ENCODE results near the gene CRABP2.
A peak's percentile ranks its signal among the peaks of the same experiment; 100 is the strongest.

Gene CRABP2

DNA sequence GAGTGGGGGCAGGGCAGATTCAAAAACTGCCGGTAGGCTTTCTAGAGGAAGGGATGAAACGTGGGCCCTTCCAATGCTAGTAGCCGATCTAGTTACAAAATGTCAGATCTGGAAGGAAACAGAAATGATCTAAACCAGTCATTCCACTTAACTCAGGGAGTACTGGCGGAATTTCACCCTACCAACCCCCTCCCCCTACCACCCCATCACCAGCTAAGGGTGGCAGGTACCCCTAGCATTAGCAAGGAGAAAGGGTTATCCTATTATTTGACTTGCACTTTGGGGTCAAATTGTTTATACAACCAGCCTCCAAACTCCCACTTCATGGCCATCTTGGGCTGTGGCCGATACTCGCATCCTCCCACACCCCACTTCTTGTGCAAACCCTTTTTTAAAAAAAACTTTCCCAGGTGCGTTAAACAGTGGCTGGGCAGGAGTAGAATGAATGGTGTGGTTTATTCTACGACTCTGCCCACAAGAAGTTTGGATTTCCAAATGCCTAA, 36.1 kb upstream of the CRABP2 start:
- no peak for DNase-seq (ENCODE audit: low spot score)

GRCh38 chr1:156740741-156741480, 35.5 kb upstream of the CRABP2 start, which contains the start of gene MRPL24:
MRPL24 (minus strand) TSS chr1:156741088; CDS start chr1:156738704, 2,384 bp downstream.
- DNase-seq (ENCODE audit: low spot score): peak; percentile 100

DNA sequence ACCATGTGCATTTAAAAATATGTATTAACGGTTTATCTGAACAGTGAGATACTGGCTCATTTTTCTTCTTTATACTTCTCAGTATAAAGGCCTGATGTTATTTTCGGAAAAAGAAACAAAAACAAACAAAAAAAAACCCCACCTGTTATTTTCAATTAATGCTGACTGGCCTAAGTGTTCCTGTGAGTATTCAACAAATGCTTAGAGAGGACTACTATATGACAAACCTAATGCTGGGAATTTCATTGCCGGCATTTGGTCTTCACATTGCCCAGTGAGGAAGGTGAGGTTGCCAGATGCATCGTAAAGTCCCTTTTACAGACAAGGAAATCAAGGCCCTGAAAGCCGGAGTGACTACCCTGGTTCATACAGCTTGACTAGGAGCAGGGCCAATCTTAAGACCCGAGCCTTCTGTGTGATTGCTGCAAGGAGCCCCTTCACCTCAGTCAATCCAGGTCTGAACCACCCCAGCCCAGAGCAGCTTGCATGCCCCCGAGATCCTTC, 34.9 kb upstream of the CRABP2 start:
- DNase-seq (ENCODE audit: low spot score): no peak

DNA sequence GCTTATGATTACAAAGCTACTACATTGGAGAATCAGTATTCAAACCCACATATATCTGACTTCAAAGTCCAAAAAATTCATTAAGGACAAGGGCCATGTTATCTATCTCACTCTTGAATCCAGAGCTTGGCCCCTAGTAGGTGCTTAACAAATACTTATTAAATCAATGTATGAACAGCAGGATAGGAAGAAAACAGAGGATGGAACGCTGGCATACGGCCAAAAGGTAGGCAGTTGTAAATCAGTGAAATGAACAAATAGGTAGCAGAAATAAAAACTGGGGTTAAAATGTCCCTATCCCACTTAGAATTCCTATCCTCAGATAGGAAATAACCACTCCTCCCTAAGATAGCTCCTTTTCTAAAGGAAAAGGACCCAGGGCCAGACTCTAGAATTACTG, 33.5 kb upstream of the CRABP2 start:
- no peak for DNase-seq (ENCODE audit: low spot score)

DNA sequence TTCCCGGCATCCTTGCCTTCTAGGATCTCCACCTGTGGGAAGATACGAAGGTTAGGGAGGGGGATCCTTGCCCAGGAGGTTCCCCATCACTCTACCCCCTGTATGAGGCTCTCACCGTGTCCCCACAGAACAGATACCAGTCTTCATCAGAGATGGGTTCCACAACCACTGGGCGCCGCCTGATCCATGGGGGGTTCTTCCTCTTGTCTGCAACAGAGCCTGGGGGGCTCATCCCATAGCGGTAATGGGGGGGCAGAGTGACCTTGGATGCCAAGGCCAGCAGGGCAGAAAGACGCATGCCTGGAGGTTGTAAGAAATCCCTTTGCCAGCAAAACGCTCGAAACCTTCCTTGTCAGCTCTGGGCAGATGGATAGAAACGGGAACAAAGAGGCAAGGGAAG, 33.0 kb upstream of the CRABP2 start:
- no peak for DNase-seq (ENCODE audit: low spot score)

GRCh38 chr1:156733989-156734584, 28.7 kb upstream of the CRABP2 start:
- no peak for DNase-seq (ENCODE audit: low spot score)

DNA sequence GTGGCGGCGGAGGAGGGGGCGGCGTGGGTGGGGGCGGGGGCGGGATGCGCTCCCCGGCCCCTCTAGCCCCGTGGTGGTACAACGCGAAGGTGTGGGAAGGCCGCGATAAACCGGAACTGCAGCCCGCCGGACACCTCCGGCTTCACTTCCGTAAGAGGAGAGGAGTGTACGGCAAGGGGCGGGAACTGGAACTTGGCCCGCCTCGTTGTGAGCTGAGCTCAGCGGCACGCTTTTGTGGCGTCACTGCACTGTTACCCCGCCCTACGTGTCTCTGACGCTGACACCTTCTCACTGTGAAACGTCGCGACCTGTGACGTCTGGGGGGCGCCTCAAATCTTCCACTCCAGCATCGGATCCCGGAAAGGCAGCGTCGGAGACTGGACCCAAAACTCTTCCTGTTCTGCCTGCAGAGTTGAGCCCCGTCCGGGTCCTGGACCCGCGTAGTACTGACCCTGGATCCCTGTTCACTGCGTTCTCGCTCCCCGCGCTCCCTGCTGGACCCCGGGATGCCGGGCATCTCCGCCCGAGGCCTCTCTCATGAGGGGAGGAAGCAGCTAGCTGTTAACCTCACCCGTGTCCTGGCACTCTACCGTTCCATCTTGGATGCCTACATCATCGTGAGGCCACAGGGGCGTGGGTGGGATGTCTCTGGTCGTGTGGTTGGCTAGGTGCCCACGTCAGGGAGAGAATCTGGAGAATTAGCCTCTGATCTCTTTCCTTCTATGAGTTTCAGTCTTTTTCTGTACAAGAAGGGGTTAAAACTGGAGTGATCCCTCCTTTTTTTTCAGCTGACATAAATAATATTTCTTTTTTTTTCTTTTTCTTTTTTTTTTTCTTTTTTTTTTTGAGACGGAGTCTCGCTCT, 23.4 kb upstream of the CRABP2 start, which contains the start of gene ISG20L2:
Gene ISG20L2 (minus strand): TSS at position 168 of the 864 bp plus-strand sequence. CDS start 1,114 bp downstream, outside the sequence.
- DNase-seq (ENCODE audit: low spot score): peak; percentile 93

DNA sequence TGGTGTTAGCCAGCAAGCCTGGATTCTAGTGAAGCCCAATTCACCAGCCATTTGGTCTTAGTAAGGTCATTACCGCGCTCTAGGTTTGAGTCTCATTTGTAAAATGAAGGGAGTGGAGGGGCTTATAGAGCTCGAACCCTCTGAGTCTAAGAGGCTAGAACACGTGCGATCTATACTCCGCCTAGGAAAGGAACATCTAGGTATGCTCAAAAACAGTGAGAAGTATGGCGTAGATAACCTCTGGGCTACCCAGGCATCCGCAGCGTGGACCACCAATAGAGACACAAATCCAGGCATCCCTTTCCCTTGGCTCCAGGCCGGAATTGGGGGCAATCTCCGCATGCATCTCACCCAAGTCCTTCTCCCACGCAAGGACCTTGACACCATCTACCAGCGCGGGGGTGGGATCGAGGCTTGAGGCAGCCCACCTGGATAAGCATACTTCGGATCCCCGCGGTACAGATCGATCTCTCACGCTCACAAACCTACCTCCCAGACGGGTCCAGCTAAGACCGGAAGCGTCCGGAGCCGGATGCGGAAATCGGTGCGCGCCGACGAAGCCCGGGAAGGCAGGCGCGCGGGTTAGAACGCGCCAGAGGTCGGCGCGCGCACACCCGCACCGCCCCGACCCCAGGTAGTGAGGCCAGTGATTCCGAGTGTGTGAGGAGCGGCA, 22.7 kb upstream of the CRABP2 start, which contains the start of gene METTL25B:
Gene METTL25B (plus strand): TSS at position 544 of the 673 bp plus-strand sequence. CDS start 636 bp downstream, outside the sequence.
- peak; percentile 75 for DNase-seq (ENCODE audit: low spot score)

DNA sequence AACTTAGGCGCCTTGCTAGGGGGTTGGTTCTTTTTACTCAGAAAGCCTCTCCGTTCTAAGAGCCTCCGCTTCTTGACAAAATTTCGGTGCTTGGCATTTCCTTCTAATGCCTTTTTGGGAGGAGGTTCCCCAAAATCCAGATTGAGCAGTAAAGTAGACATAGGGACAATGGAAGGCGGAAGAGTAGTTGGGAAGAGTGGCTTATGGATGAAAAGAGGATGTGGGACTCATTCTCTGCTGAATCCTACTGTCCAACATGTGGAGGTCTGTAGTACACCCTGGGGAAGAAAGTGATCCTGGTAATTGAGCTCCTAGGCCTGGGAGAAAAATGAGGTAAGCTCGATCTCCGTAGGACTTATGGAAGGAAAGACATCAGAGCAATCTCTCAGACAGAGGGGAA, 22.1 kb upstream of the CRABP2 start:
- no peak for DNase-seq (ENCODE audit: low spot score)

DNA sequence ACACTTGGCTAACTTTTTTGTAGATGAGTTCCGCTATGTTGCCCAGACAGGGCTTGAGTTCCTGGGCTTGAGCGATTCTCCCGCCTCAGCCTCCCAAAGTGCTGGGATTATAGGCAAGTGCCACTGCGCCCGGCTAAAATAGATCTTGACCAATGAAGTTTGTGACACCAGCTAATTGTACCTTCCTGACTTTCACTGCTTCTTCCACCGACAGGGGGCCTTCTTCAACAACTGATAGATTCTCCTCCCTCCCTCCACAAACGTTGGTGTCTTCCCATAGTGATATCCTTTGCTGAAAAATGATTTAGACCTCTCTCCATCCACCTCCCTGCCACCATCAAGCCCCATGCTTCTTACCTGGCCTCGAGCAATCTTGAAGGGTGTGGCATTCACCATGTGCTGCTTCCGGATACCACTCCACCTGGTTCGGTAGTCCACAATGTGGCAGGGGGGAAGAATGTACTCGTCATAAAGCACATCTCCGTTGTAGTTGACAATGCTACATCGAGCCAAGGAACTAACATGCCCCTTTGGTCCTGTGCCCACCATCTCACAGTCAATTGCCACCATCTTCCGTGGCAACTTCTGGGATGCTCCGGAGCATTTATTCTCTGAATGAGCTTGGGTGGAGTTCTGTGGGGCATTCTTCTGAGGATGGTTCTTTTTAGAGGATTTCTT, 21.3 kb upstream of the CRABP2 start:
- peak; percentile 65 for DNase-seq (ENCODE audit: low spot score)

DNA sequence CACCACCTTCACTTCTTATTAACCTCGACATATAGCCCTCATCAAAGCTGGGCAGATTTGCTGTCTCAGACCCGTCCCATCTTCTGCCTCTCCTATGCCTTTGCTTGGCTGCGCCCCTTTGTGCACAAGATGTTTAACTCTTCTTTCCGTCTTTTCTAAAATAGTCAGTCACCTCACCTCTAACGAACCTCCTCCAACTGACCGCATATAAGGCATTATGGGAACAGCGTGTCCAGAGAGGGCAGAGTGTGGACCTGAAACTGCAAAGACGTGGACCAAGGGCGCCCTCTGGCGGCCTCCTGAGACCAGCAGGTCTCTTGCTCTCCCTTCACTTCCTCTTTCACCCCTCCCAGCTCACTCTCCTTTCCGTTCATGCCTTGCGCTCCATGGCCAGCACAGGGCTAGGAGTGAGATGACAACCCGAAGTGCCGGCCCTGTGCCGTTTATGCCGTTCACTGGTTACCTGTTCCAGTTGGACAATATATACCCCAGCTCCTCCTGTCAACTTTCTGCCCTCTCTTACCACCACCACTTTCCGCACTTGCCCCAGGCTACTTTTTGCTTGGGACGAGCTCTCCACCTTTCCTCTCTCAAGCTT, 20.4 kb upstream of the CRABP2 start:
- DNase-seq (ENCODE audit: low spot score): peak; percentile 88

DNA sequence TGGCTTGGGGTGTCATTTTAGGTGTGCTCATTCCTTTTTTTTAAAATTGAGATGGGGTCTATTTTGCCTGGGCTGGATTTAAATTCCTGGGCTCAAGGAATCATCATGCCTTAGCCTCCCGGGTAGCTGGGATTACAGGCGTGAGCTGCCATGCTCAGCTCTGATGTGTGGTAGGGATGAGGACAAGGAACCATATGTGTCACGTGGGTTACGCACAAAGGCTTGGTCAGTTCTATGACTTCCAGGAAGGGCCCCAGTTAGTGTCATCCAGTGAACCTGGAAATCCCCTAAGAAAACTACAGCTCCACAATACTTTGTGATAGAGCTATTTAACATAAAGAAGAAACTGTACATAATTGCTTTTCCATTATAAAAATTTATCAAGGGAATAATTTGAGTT, 16.2 kb upstream of the CRABP2 start:
- DNase-seq (ENCODE audit: low spot score): no peak

DNA sequence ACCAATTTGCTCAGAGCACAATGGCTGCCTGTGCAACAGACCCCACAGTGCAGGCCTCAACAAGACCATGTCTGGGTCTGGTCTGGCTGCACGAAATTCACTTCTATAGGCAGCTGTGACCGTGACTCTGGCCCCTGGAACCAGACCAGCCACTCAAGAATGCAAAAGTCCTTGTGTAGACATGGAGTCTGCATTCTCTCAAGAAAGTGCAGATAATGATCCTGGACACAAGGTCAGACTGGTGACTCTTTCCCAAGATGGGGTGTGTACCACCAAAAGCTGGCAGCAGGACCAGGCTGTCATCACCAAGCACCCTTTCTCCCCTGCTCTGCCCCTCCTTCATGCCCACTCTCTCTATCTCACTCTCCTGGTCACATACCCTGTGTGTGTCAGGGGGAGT, 15.7 kb upstream of the CRABP2 start:
- no peak for DNase-seq (ENCODE audit: low spot score)

DNA sequence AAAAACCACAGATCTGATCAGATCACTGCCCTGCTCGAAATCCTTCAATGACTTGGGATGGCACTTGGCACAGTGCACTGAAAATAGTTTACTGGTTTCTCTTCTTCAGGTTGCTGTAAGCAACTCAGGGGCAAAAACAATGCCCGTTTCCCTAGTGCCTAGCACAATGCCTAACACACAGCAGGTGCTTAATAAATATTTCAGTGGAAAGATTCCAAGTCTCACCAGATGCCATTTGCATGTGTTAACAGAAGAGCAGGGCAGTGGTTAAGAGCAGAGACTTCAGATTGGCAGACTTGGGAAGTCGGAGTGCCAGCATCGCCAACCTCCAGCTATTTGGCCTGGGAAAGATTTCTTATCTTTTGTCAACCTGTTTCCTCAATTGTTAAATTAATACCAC, 12.0 kb upstream of the CRABP2 start:
- no peak for DNase-seq (ENCODE audit: low spot score)

DNA sequence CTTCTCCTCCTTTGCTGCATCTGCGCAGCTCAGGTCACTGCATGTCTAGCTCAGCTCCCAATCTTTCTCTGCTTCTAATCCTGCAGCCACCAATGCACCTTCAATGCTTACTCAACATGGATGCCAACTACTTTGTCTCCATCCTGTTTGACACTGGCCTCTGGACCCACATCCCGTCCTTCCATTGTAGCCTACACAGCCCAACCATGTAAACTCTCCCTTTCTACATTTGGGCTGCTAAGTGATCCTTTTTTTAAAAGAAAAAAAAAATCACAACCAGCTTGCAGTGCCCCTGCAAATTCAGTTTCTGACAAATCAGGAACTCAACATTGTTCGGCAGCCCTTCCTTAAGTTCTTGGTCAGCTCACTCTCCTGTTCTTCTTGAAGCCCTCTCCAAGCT, 9.4 kb upstream of the CRABP2 start:
- DNase-seq (ENCODE audit: low spot score): no peak

- no peak for DNase-seq (ENCODE audit: low spot score)
Observed at GRCh38 chr1:156712626-156713025, 7.2 kb upstream of the CRABP2 start.

GRCh38 chr1:156711011-156711817, 5.8 kb upstream of the CRABP2 start:
- no peak for DNase-seq (ENCODE audit: low spot score)

DNA sequence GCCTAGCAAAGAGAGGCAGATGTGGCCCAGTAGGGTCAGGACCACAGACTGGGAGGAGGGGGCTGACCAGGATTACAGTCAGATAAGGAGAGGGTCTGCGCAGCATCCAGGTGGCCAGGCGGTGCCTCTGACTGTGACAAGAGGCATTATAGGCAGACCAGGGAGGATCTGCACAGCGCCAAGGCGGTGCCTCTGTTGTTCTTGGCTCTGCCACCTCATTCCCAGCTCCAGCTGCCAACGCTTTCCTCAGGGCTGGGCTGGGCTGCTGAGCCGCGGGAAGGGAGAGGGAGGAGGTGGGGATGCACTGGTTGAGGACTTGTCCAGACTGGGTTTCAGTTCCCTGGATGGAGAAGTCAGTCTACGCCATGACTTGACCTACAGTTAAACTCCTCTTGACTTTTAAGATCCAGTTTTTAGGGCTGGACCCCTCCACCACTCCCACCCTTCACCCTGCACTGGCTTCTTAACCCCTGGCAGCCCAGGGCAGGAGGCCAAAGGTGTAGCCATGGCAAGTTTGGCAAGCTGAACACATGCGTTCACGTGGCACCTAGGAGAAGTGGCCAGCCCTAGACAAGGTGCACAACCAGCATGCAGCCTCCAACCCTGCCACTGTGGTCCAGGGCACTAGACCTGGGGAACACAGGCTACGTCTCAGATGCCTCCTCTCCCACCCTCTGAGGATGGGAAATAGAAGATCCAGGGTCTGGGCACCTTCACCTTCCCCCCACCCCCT, 4.5 kb upstream of the CRABP2 start:
- DNase-seq (ENCODE audit: low spot score): no peak

DNA sequence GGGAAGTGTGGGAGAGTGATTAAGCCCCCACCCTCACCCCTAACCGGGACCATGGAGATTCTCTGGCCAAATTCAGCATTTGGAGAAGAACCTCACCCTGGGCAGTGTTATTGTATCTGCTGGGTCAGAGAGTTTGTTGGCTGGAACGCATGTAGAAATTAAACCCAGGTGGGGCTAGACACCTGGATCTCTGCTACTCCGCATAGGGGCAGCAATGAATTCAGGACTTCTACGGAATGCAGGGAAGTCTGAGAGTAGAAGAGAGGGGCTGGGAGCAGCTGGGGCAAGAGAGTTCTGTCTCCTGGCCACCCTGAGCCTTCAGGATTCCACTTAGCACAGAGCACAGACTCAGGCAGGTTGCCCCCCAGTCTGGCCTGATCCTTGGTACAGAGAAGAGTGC, 3.6 kb upstream of the CRABP2 start:
- no peak for DNase-seq (ENCODE audit: low spot score)
